Psoas muscle (tissue), 8 donors: ENCODE results near the gene RPL18A. TPM values are rescaled to one million over a fixed set of nuclear protein-coding genes. Genes with fewer than 3 reads are reported as not detected.

ENCODE experiments used
- ATAC-seq, 4 donors: fragments of 200-7000 bp; cut with Tn5 transposase; one replicate each; pipeline ENCODE4 v1.9.1; 2020; ENCODE audit warnings: moderate library complexity in 3 of 4, mild to moderate bottlenecking in 2 of 4
- DNase-seq, 2 donors: peaks; one replicate each; pipeline ENCODE4 v3.0.0-alpha.2; 2020
- H3K27ac ChIP-seq: fragments of 200-600 bp; one replicate; pipeline ENCODE4 v1.8.0; 2022
- H3K27me3 ChIP-seq, 3 donors: fragments of 200-600 bp in 1 of 3; one replicate each; pipeline versions ENCODE4 v1.6.1 to v1.8.0; 2013 to 2022; ENCODE audit warnings: low read length in 2 of 3, mild to moderate bottlenecking in 2 of 3, moderate library complexity in 1 of 3; ENCODE audit not compliant: insufficient read depth in 3 of 3
- H3K36me3 ChIP-seq, 2 donors: fragments of 200-600 bp in 1 of 2; one replicate each; pipeline versions ENCODE4 v1.6.1 to v1.8.0; 2013 to 2022; ENCODE audit warnings: low read depth in 1 of 2, mild to moderate bottlenecking in 1 of 2, moderate library complexity in 1 of 2; ENCODE audit not compliant: insufficient read depth in 1 of 2
- H3K4me1 ChIP-seq: fragments of 200-600 bp; one replicate; pipeline ENCODE4 v1.8.0; 2022
- H3K4me3 ChIP-seq: fragments of 200-600 bp; one replicate; pipeline ENCODE4 v1.8.0; 2022; ENCODE audit warnings: mild to moderate bottlenecking
- H3K9me3 ChIP-seq: fragments of 200-600 bp; one replicate; pipeline ENCODE4 v1.8.0; 2022
- CTCF ChIP-seq: fragments of 200-600 bp; IDR thresholded peaks from one replicate; pipeline ENCODE4 v1.8.0; 2022; ENCODE audit warnings: antibody characterized with exemption
- WGBS, 3 donors: extraction: QIAGEN DNeasy Blood & Tissue Kit; methylation state at CpG; one replicate each; pipeline versions ENCODE4 v1.1.6 to v1.1.7; 2013; 5-methylcytosine and 5-hydroxymethylcytosine counted together
- intact Hi-C, 2 donors: fragments of 100-400 bp; cut with DNase I; formaldehyde crosslinking; loops; one replicate each; pipeline versions ENCODE4 v1.11.0 to v1.14.2; 2022
- polyA plus RNA-seq, 3 donors: library from polyadenylated mRNA; stranded (reverse); fragments of 200-250 nt; gene quantifications; one replicate each; pipeline ENCODE4 v1.2.3, GENCODE V29; 2013
- total RNA-seq, 4 donors: library from RNA; stranded (reverse); fragmentation: NEBNext Ultra II Directional in 2 of 4; extraction: Animal tissue kit (Norgen Biotek cat#: 25700) in 2 of 4; gene quantifications; one replicate each; pipeline versions ENCODE4 v1.2.1 to v1.2.4, GENCODE V29; 2021 to 2023
- donor health status: healthy with polysubstance abuse.
- donor health status: DM: no; HTN: no; CAD: no; lungs with moderate emphysema.
- donor health status: Bipolar disorder and iron deficiency.
- donor health status: healthy.
- donor health status: DM: yes; HTN: yes; CAD: no.
- donor health status: DM: no; HTN: no; CAD: no.
- donor health status: DM: no; HTN: no; CAD: no.
- donor health status: DM: yes; HTN: yes; CAD: no.

The RPL18A gene
- total and polyA plus RNA-seq, 7 donors, result 1,164 to 3,046 (median 1,735) TPM

GRCh38 chr19:17872251-17873001 lies 12.7 kb downstream of the RPL18A start:
- H3K36me3 ChIP-seq, result no peaks in the 10 kb centered on the region
- H3K4me1 ChIP-seq, result no peaks in the 10 kb centered on the region
- intact Hi-C loops, result no loop called here
- no peak overlapping the region for H3K27ac ChIP-seq
- H3K9me3 ChIP-seq, result no peaks in the 10 kb centered on the region
- WGBS, 3 donors, result 4 to 6% (median 4%) methylated on average over 46 to 61 of the region's 61 CpGs
- no peak for DNase-seq
- TF ChIP-seq CTCF, result no peak
- no peak overlapping the region for H3K4me3 ChIP-seq
- H3K27me3 ChIP-seq, result peaks cover 0 to 74% (median 30%) of the 10 kb centered on the region in 3 donors
- no peak for ATAC-seq

DNA sequence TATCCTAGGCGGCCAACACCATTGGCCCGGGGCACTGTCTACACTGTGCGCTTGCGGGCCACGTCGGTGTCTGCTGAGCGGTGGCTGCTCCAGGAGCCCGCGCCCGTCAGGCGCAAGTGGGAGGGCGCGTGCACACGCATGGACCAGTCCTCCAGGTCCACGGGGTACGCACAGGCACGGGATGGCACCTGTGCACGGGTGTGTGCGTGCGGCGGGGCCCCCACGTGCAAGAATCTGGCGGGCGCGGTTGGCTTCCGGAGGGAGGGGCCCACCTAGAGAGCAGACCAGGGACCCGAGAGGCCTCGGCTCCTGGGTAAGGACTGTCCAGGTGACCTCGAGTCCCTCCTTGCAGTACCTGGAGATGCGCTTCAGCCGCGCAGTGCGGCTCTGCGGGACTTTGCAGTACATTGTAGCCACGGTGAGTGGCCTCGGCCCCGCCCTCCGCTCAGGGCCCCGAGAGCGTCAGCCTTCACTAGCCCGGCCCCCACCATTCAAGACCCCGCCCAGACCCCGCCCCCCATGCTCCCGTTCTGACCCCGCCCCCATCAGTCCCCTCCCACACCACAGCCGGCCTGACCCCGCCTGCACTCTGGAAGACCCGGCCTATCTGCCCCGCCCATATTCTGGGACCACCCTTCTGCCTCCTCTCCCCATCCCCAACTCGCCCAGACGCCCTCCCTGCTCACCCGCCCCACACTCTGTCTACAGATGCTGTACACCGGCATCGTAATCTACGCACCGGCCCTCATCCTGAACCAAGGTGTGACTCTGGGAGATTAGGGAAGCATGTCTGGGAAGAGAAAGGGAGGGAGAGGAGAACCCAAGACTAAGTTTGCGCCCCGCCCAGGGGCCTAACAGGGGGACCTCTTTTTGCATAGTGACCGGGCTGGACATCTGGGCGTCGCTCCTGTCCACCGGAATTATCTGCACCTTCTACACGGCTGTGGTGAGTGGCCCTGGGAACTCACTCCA lies 14.4 kb downstream of the RPL18A start:
- 6 to 7% (median 6%) methylated on average over 49 to 63 of the region's 63 CpGs for WGBS, 3 donors
- intact Hi-C loops, result no loop called here
- peak in 3 of 4 donors; percentile 34 to 51 (median 44) for ATAC-seq
- DNase-seq, result no peak
- H3K27me3 ChIP-seq, result peaks cover 0 to 78% (median 32%) of the 10 kb centered on the region in 3 donors
- H3K27ac ChIP-seq, result no peak overlapping the region
- peak overlapping the region; percentile 34 for H3K4me3 ChIP-seq
- no peaks in the 10 kb centered on the region for H3K36me3 ChIP-seq
- H3K4me1 ChIP-seq, result no peaks in the 10 kb centered on the region
- H3K9me3 ChIP-seq, result no peaks in the 10 kb centered on the region
- no peak for TF ChIP-seq CTCF

- WGBS, 3 donors, result 81 to 88% (median 83%) methylated on average over 9 of the region's 9 CpGs
- ATAC-seq (no peak), DNase-seq (no peak)
- intact Hi-C loops, result no loop called here
- no peaks in the 10 kb centered on the region for H3K4me1 ChIP-seq
- no peak for TF ChIP-seq CTCF
- no peaks in the 10 kb centered on the region for H3K9me3 ChIP-seq
- H3K4me3 ChIP-seq, result no peak overlapping the region
- H3K27me3 ChIP-seq, result peaks cover 0 to 77% (median 30%) of the 10 kb centered on the region in 3 donors
- H3K27ac ChIP-seq, result no peak overlapping the region
- H3K36me3 ChIP-seq, result no peaks in the 10 kb centered on the region
Observed at GRCh38 chr19:17874758-17875135, 15.0 kb downstream of the RPL18A start.

DNA sequence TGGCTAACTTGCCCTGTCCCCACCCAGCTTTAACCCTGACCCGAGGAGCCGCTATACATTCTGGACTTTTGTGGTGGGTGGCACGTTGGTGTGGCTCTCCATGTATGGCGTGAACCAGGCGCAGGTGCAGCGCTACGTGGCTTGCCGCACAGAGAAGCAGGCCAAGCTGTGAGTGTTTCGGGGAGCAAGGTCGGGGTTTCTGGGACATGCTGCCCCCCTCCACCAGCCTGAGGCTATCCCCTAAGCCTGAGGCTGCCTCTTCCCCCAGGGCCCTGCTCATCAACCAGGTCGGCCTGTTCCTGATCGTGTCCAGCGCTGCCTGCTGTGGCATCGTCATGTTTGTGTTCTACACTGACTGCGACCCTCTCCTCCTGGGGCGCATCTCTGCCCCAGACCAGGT lies 18.0 kb downstream of the RPL18A start:
- Histone ChIP-seq H3K27ac (no peak overlapping the region), H3K4me3 (no peak overlapping the region), H3K9me3 (no peaks in the 10 kb centered on the region), H3K4me1 (no peaks in the 10 kb centered on the region), H3K36me3 (no peaks in the 10 kb centered on the region), H3K27me3 (peaks cover 0 to 47% (median 13%) of the 10 kb centered on the region in 3 donors)
- intact Hi-C loops, result no loop called here
- no peak for TF ChIP-seq CTCF
- ATAC-seq (no peak), DNase-seq (no peak)
- WGBS, 3 donors, result 81 to 87% (median 86%) methylated on average over 16 of the region's 16 CpGs
